HCT116 (cell line): ENCODE results near the gene DAAM1. TPM values are rescaled to one million over a fixed set of nuclear protein-coding genes. Genes with fewer than 3 reads are reported as not detected.
A peak's percentile ranks its signal among the peaks of the same experiment; 100 is the strongest.

Experiments used
- ATAC-seq: fragments of 200-7000 bp; cut with Tn5 transposase; 2 replicates; pipeline ENCODE4 v1.9.1; 2020; ENCODE audit warnings: mild to moderate bottlenecking, moderate library complexity
- BruUV-seq: library from RNA; stranded (reverse); fragments of 400-500 nt; replicated peaks from 2 replicates; lab custom pipeline; 2021; lab: Mats Ljungman, UMichigan
- CTCF ChIA-PET: fragments of 300-600 bp; sonication (Branson Sonifier 250); formaldehyde crosslinking; loops from one replicate; lab custom pipeline; 2021; ENCODE audit warnings: antibody characterized with exemption; lab: Charles Lee
- POLR2A ChIA-PET: fragments of 300-600, 350-600 bp; sonication (Branson Sonifier 250); formaldehyde crosslinking; loops from one replicate; lab custom pipeline; 2021; ENCODE audit warnings: antibody characterized with exemption; lab: Charles Lee
- RAD21 ChIA-PET, 2 experiments: fragments of 300-600 bp; sonication (Branson Sonifier 250); formaldehyde crosslinking; loops; one replicate each; lab custom pipeline; 2023; ENCODE audit warnings: low total read pairs in 2 of 2; ENCODE audit not compliant: uncharacterized antibody in 2 of 2, unreplicated experiment in 2 of 2, low non-redundant PET in 1 of 2; lab: Charles Lee
- DNase-seq: peaks from one replicate; pipeline ENCODE4 v3.0.0-alpha.2; 2010; ENCODE audit warnings: low read depth, low spot score
- H2AFZ ChIP-seq: fragments of 200-600 bp; shearing (Covaris generic), sonication (generic); 2 replicates; pipeline ENCODE4 v1.6.1; 2017; ENCODE audit warnings: low read depth, mixed run types, mixed read lengths, antibody characterized with exemption, low read length; ENCODE audit not compliant: poor library complexity, severe bottlenecking
- H3K27ac ChIP-seq: 2 replicates; pipeline ENCODE4 v1.5.1; 2012; ENCODE audit warnings: low read depth, low read length
- H3K27me3 ChIP-seq: fragments of 200-600 bp; sonication (generic); 2 replicates; pipeline ENCODE4 v1.6.1; 2016; ENCODE audit warnings: mixed run types, low read length, mixed read lengths; ENCODE audit not compliant: insufficient read depth
- H3K36me3 ChIP-seq, 2 experiments: fragments of 200-500 bp in 1 of 2; fragments of 200-600 bp in 1 of 2; sonication (Bioruptor generic) in 1 of 2; sonication (generic) in 1 of 2; 2 replicates each; pipeline versions ENCODE4 v1.5.1 to v1.6.1; 2014 to 2016; ENCODE audit warnings: low read length in 2 of 2, inconsistent platforms in 1 of 2, mixed read lengths in 1 of 2, mixed run types in 1 of 2; ENCODE audit not compliant: insufficient read depth in 2 of 2, control insufficient read depth in 1 of 2
- H3K4me1 ChIP-seq, 2 experiments: fragments of 200-600 bp in 1 of 2; sonication (generic) in 1 of 2; 2 replicates each; pipeline versions ENCODE4 v1.5.1 to v1.6.1; 2012 to 2017; ENCODE audit warnings: low read length in 2 of 2, inconsistent platforms in 1 of 2, mild to moderate bottlenecking in 1 of 2, mixed read lengths in 1 of 2, mixed run types in 1 of 2, moderate library complexity in 1 of 2; ENCODE audit not compliant: insufficient read depth in 2 of 2, control insufficient read depth in 1 of 2
- H3K4me2 ChIP-seq: fragments of 200-600 bp; sonication (generic); 2 replicates; pipeline ENCODE4 v1.6.1; 2017; ENCODE audit warnings: mixed run types, low read length, mixed read lengths
- H3K4me3 ChIP-seq, 2 experiments: fragments of 200-600 bp in 1 of 2; sonication (generic) in 1 of 2; replicated peaks in 1 of 2; 2 replicates each; pipeline ENCODE4 v1.5.1; 2011 to 2016; ENCODE audit warnings: low read length in 2 of 2, control low read depth in 1 of 2, low read depth in 1 of 2, mild to moderate bottlenecking in 1 of 2, mixed read lengths in 1 of 2, mixed run types in 1 of 2
- H3K79me2 ChIP-seq: fragments of 200-600 bp; sonication (generic); 2 replicates; pipeline ENCODE4 v1.6.1; 2017; ENCODE audit warnings: mild to moderate bottlenecking, mixed run types, low read length, moderate library complexity, mixed read lengths; ENCODE audit not compliant: insufficient read depth
- H3K9ac ChIP-seq: fragments of 200-600 bp; sonication (generic); 2 replicates; pipeline ENCODE4 v1.6.1; 2016; ENCODE audit warnings: low read length, mixed read lengths
- H3K9me2 ChIP-seq: fragments of 200-600 bp; sonication (generic), shearing (Covaris generic); 2 replicates; pipeline ENCODE4 v1.6.1; 2017; ENCODE audit warnings: mixed run types, mild to moderate bottlenecking, moderate library complexity; ENCODE audit not compliant: insufficient read depth
- H3K9me3 ChIP-seq, 2 experiments: fragments of 200-500 bp in 1 of 2; fragments of 200-600 bp in 1 of 2; sonication (Bioruptor generic) in 1 of 2; sonication (generic) in 1 of 2; 2 replicates each; pipeline ENCODE4 v1.6.1; 2014 to 2017; ENCODE audit warnings: low read length in 2 of 2, mixed read lengths in 2 of 2, inconsistent platforms in 1 of 2, low read depth in 1 of 2, mild to moderate bottlenecking in 1 of 2, mixed run types in 1 of 2, moderate library complexity in 1 of 2; ENCODE audit not compliant: control insufficient read depth in 1 of 2, insufficient read depth in 1 of 2
- H4K20me1 ChIP-seq: fragments of 200-600 bp; sonication (generic), shearing (Covaris generic); 2 replicates; pipeline ENCODE4 v1.6.1; 2017; ENCODE audit warnings: mixed run types, mild to moderate bottlenecking, moderate library complexity; ENCODE audit not compliant: insufficient read depth
- CBX3 ChIP-seq: IDR thresholded peaks from 2 replicates; pipeline ENCODE4 v1.6.1; 2012; ENCODE audit warnings: low read depth
- CEBPB ChIP-seq: IDR thresholded peaks from 2 replicates; pipeline ENCODE4 v1.6.1; 2012; ENCODE audit warnings: low read depth
- ELF1 ChIP-seq: IDR thresholded peaks from 2 replicates; pipeline ENCODE4 v1.6.1; 2012; ENCODE audit warnings: low read depth, borderline replicate concordance
- EZH2 ChIP-seq: fragments of 200-600 bp; sonication (generic); IDR thresholded peaks from 2 replicates; pipeline ENCODE4 v1.6.1; 2017; ENCODE audit warnings: antibody characterized with exemption, mixed run types
- EZH2phosphoT487 ChIP-seq: fragments of 200-600 bp; IDR thresholded peaks from 2 replicates; pipeline ENCODE4 v1.6.1; 2018; ENCODE audit warnings: antibody characterized with exemption, borderline replicate concordance
- FOSL1 ChIP-seq: IDR thresholded peaks from 2 replicates; pipeline ENCODE4 v1.6.1; 2012; ENCODE audit warnings: low read depth
- JUND ChIP-seq: IDR thresholded peaks from 2 replicates; pipeline ENCODE4 v1.6.1; 2012
- SP1 ChIP-seq: IDR thresholded peaks from 2 replicates; pipeline ENCODE4 v1.6.1; 2012; ENCODE audit warnings: low read depth
- SRF ChIP-seq: IDR thresholded peaks from 2 replicates; pipeline ENCODE4 v1.6.1; 2012; ENCODE audit warnings: low read depth
- TCF7L2 ChIP-seq: IDR thresholded peaks from 2 replicates; pipeline ENCODE4 v1.7.0; 2011; ENCODE audit warnings: borderline replicate concordance, inconsistent platforms; ENCODE audit not compliant: insufficient read depth, insufficient read length; ENCODE audit errors: extremely low read depth
- ZFX ChIP-seq: fragments of 450-650 bp; IDR thresholded peaks from 2 replicates; pipeline ENCODE4 v1.6.1; 2017
- intact Hi-C: fragments of 100-400 bp; cut with micrococcal nuclease; formaldehyde crosslinking; loops from 2 replicates; pipeline ENCODE4 v1.10.0; 2022
- total RNA-seq: library from RNA; stranded (reverse); gene quantifications from one replicate; pipeline ENCODE4 v1.2.1, GENCODE V29; 2021; ENCODE audit not compliant: unreplicated experiment
- TF ChIP-seq, protein P1 (sequence below): IDR thresholded peaks from 2 replicates; pipeline ENCODE4 v1.6.1; 2012
- TF ChIP-seq, protein P2 (sequence below): IDR thresholded peaks from 2 replicates; pipeline ENCODE4 v1.6.1; 2012

Gene DAAM1
- total RNA-seq, 1 experiment from 2014 or later, result 10.7 TPM

DNA sequence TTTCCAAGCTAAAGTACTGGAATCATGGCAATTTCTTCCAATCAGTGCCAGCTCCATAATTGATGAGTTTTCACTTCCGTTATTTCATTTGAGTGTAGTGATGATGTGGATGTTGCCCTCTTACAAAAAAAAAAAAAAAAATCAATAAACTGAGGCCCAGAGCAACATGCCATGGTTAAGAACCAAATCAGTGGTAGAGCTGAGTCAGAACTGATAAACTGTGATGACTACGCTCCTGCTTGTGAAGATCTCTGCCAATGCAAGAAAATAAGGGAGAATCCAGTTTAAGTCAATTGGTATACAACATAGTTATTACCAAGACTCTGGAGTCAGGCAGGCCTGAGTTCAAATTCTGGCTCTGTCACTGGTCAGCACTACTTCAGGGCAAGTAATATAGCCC is 174.0 kb downstream of the DAAM1 start:
- peak; percentile 43 for DNase-seq
- H3K27me3 ChIP-seq, result no peaks in the 10 kb centered on the region
- no peaks in the 10 kb centered on the region for H4K20me1 ChIP-seq
- no peak overlapping the region for H3K9ac ChIP-seq
- POLR2A ChIA-PET, result no interaction called here
- TF ChIP-seq, protein P1, sequence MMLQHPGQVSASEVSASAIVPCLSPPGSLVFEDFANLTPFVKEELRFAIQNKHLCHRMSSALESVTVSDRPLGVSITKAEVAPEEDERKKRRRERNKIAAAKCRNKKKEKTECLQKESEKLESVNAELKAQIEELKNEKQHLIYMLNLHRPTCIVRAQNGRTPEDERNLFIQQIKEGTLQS, result no peak
- TF ChIP-seq CEBPB (peak; percentile 41; the same call in 1 of the 2 replicates), JUND (peak; percentile 65), ELF1 (no peak), SP1 (peak; percentile 47; the same call in 1 of the 2 replicates), TCF7L2 (no peak), CBX3 (peak; percentile 35; the same call in 1 of the 2 replicates), EZH2 (no peak), FOSL1 (peak; percentile 64), SRF (no peak), ZFX (no peak), EZH2phosphoT487 (no peak)
- TF ChIP-seq, protein P2, sequence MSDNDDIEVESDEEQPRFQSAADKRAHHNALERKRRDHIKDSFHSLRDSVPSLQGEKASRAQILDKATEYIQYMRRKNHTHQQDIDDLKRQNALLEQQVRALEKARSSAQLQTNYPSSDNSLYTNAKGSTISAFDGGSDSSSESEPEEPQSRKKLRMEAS, result 0 out of 2 replicates have a peak, but pooled peaks have one; percentile 30
- TF ChIP-seq, all 23 proteins: peak for 6
- Histone ChIP-seq H3K4me2 (peak overlapping the region; percentile 73), H3K4me3 (no peak overlapping the region), H3K79me2 (no peaks in the 10 kb centered on the region), H3K36me3 (no peaks in the 10 kb centered on the region), H3K9me2 (no peaks in the 10 kb centered on the region), H3K9me3 (no peaks in the 10 kb centered on the region), H2AFZ (no peak overlapping the region), H3K27ac (peak overlapping the region; percentile 79; the same call in 1 of the 2 replicates), H3K4me1 (peaks cover 54 to 69% of the 10 kb centered on the region in 2 experiments)
- BruUV-seq, result no TSS peak
- CTCF ChIA-PET, result no interaction called here
- RAD21 ChIA-PET, result no interaction called here
- ATAC-seq, result no peak
- intact Hi-C loops, result loop anchor here (5.0 kb wide), 2 partner anchors 85 to 175 kb away; partner anchors contain the start of gene DAAM1
